HepG2 (cell line): ENCODE measurements around the gene NDUFAF8.

ENCODE experiments used
- BRCA1 ChIP-seq: sonication (generic); formaldehyde crosslinking; IDR thresholded peaks from 2 replicates; pipeline ENCODE4 v1.4.0; 2020; ENCODE audit warnings: missing genetic modification reagents
- CREB1 ChIP-seq, 2 experiments: fragments of 450-650 bp in 1 of 2; IDR thresholded peaks; 2 replicates each; pipeline ENCODE4 v1.6.1; 2016 to 2017; ENCODE audit warnings: control low read depth in 1 of 2, mild to moderate bottlenecking in 1 of 2, missing compliant biosample characterization in 1 of 2, missing genetic modification characterization in 1 of 2
- CTCF ChIP-seq: sonication (generic); formaldehyde crosslinking; IDR thresholded peaks from 2 replicates; pipeline ENCODE4 v1.5.0; 2020; ENCODE audit warnings: mild to moderate bottlenecking, missing genetic modification reagents, moderate library complexity
- GATAD1 ChIP-seq: IDR thresholded peaks from 2 replicates; pipeline ENCODE4 v1.6.1; 2016; ENCODE audit warnings: missing genetic modification reagents, missing compliant biosample characterization
- POLR2A ChIP-seq, 2 experiments: IDR thresholded peaks; 2 replicates each; pipeline ENCODE4 v1.6.1; 2011; ENCODE audit warnings: low read depth in 2 of 2, low read length in 2 of 2, mild to moderate bottlenecking in 1 of 2, moderate library complexity in 1 of 2; ENCODE audit not compliant: insufficient read depth in 1 of 2
- ZNF556 ChIP-seq: sonication (generic); formaldehyde crosslinking; IDR thresholded peaks from 2 replicates; pipeline ENCODE4 v1.4.0; 2020; ENCODE audit warnings: mild to moderate bottlenecking, missing genetic modification reagents, borderline replicate concordance

GRCh38 chr17:81232616-81233241 is 6.4 kb upstream of the NDUFAF8 start:
- no peak for TF ChIP-seq POLR2A (IDR thresholded peaks at IDR 0.05; ENCODE audit: insufficient read depth in 1 of 2, low read depth in 2 of 2, low read length in 2 of 2)
- TF ChIP-seq GATAD1 (CRISPR knock-in tag), result no peak
- no peak for TF ChIP-seq CTCF (CRISPR knock-in tag)
- no peak for TF ChIP-seq BRCA1 (CRISPR knock-in tag)
- TF ChIP-seq CREB1 (IDR thresholded peaks at IDR 0.05), result no peak
- TF ChIP-seq CREB1 (CRISPR knock-in tag; IDR thresholded peaks at IDR 0.05), result no peak
- no peak for TF ChIP-seq ZNF556 (CRISPR knock-in tag)
